Endothelial cell (in vitro differentiated cells): ENCODE data around the gene NCR1. TPM values are rescaled to one million over a fixed set of nuclear protein-coding genes. Genes with fewer than 3 reads are reported as not detected.
A peak's percentile ranks its signal among the peaks of the same experiment; 100 is the strongest.
"Not testable (repeated sequence)": the region's sequence is repeated elsewhere in the genome, so short reads cannot be mapped to it uniquely, and the experiment has no call there.

Source experiments
- DNase-seq: peaks from one replicate; pipeline ENCODE4 v3.0.0; 2021; ENCODE audit warnings: low spot score
- H3K27ac Mint-ChIP-seq: one replicate; pipeline ENCODE4 v1.8.0; 2021; ENCODE audit warnings: mixed read lengths, inconsistent platforms; ENCODE audit not compliant: unreplicated experiment
- H3K27me3 Mint-ChIP-seq: one replicate; pipeline ENCODE4 v1.8.0; 2021; ENCODE audit warnings: mild to moderate bottlenecking, moderate library complexity, mixed read lengths, inconsistent platforms; ENCODE audit not compliant: unreplicated experiment
- H3K36me3 Mint-ChIP-seq: one replicate; pipeline ENCODE4 v1.8.0; 2021; ENCODE audit warnings: mild to moderate bottlenecking, low read depth, mixed read lengths, inconsistent platforms; ENCODE audit not compliant: unreplicated experiment
- H3K4me1 Mint-ChIP-seq: one replicate; pipeline ENCODE4 v1.8.0; 2021; ENCODE audit warnings: mild to moderate bottlenecking, mixed read lengths, inconsistent platforms; ENCODE audit not compliant: unreplicated experiment
- H3K4me3 Mint-ChIP-seq: one replicate; pipeline ENCODE4 v1.8.0; 2021; ENCODE audit warnings: mild to moderate bottlenecking, mixed read lengths, inconsistent platforms; ENCODE audit not compliant: unreplicated experiment
- H3K9me3 Mint-ChIP-seq: one replicate; pipeline ENCODE4 v1.8.0; 2021; ENCODE audit warnings: mixed read lengths, inconsistent platforms; ENCODE audit not compliant: unreplicated experiment
- total RNA-seq: library from RNA; stranded (reverse); fragmentation: NEBNext Ultra II Directional; extraction: Animal tissue kit (Norgen Biotek cat#: 25700); gene quantifications from one replicate; pipeline ENCODE4 v1.2.1, GENCODE V29; 2021; ENCODE audit not compliant: unreplicated experiment
- TF ChIP-seq, protein P1 (sequence below): fragments of 200-600 bp; sonication (generic); IDR thresholded peaks from one replicate; pipeline ENCODE4 v1.5.0; 2021; ENCODE audit warnings: antibody characterized with exemption; ENCODE audit not compliant: unreplicated experiment

The NCR1 gene
- total RNA-seq, 1 donor from 2014 or later: not detected

- H3K27ac Mint-ChIP-seq: no peak overlapping the region
- TF ChIP-seq, protein P1, sequence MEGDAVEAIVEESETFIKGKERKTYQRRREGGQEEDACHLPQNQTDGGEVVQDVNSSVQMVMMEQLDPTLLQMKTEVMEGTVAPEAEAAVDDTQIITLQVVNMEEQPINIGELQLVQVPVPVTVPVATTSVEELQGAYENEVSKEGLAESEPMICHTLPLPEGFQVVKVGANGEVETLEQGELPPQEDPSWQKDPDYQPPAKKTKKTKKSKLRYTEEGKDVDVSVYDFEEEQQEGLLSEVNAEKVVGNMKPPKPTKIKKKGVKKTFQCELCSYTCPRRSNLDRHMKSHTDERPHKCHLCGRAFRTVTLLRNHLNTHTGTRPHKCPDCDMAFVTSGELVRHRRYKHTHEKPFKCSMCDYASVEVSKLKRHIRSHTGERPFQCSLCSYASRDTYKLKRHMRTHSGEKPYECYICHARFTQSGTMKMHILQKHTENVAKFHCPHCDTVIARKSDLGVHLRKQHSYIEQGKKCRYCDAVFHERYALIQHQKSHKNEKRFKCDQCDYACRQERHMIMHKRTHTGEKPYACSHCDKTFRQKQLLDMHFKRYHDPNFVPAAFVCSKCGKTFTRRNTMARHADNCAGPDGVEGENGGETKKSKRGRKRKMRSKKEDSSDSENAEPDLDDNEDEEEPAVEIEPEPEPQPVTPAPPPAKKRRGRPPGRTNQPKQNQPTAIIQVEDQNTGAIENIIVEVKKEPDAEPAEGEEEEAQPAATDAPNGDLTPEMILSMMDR: no peak
- no peaks in the 10 kb centered on the region for H3K9me3 Mint-ChIP-seq
- peaks cover 5% of the 10 kb centered on the region for H3K4me1 Mint-ChIP-seq
- H3K4me3 Mint-ChIP-seq: no peak overlapping the region
- no peaks in the 10 kb centered on the region for H3K27me3 Mint-ChIP-seq
- H3K36me3 Mint-ChIP-seq: no peaks in the 10 kb centered on the region
- DNase-seq: no peak
Measured at GRCh38 chr19:54916822-54917221, 10.9 kb downstream of the NCR1 start.

DNA sequence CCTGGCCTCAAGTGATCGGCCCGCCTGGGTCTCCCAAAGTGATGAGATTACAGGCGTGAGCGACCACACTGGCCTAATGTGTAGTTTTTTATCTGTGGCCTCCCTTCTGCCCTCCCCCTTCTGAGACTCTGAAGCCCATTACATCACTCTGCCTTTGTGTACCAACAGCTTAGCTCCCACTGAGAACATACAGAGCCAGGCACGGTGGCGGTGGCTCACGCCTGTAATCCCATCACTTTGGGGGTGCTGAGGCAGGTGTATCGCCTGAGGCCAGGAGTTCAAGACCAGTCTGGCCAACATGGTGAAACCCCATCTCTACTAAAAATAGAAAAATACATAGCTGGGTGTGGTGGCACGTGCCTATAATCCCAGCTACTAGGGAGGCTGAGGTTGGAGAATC, 12.6 kb downstream of the NCR1 start:
- DNase-seq: no peak
- Mint-ChIP-seq H3K36me3 (no peaks in the 10 kb centered on the region), H3K9me3 (no peaks in the 10 kb centered on the region), H3K4me3 (no peak overlapping the region), H3K4me1 (peaks cover 5% of the 10 kb centered on the region), H3K27ac (no peak overlapping the region), H3K27me3 (peaks cover 4% of the 10 kb centered on the region)
- TF ChIP-seq, protein P1: no peak

GRCh38 chr19:54919646-54920563, 14.0 kb downstream of the NCR1 start:
- not testable (repeated sequence) for H3K36me3 Mint-ChIP-seq, H3K27me3 Mint-ChIP-seq, H3K4me3 Mint-ChIP-seq, H3K9me3 Mint-ChIP-seq, H3K27ac Mint-ChIP-seq, H3K4me1 Mint-ChIP-seq
- peak; percentile 15 for DNase-seq

- Mint-ChIP-seq H3K4me3 (no peak overlapping the region), H3K27me3 (peaks cover 5% of the 10 kb centered on the region), H3K27ac (no peak overlapping the region), H3K4me1 (peaks cover 5% of the 10 kb centered on the region), H3K36me3 (no peaks in the 10 kb centered on the region), H3K9me3 (no peaks in the 10 kb centered on the region)
- TF ChIP-seq, protein P1: no peak
- no peak for DNase-seq
Measured at GRCh38 chr19:54921082-54921481, 15.1 kb downstream of the NCR1 start.

GRCh38 chr19:54923276-54923675, 17.3 kb downstream of the NCR1 start:
- no peaks in the 10 kb centered on the region for H3K36me3 Mint-ChIP-seq
- peaks cover 5% of the 10 kb centered on the region for H3K27me3 Mint-ChIP-seq
- DNase-seq: no peak
- no peak overlapping the region for H3K4me3 Mint-ChIP-seq
- no peak overlapping the region for H3K27ac Mint-ChIP-seq
- no peaks in the 10 kb centered on the region for H3K9me3 Mint-ChIP-seq
- TF ChIP-seq, protein P1: no peak
- H3K4me1 Mint-ChIP-seq: no peaks in the 10 kb centered on the region
